ENCODE results near the gene PPP4R1.
"Not testable (repeated sequence)": the region's sequence is repeated elsewhere in the genome, so short reads cannot be mapped to it uniquely, and the experiment has no call there.

PPP4R1 gene, protein sequence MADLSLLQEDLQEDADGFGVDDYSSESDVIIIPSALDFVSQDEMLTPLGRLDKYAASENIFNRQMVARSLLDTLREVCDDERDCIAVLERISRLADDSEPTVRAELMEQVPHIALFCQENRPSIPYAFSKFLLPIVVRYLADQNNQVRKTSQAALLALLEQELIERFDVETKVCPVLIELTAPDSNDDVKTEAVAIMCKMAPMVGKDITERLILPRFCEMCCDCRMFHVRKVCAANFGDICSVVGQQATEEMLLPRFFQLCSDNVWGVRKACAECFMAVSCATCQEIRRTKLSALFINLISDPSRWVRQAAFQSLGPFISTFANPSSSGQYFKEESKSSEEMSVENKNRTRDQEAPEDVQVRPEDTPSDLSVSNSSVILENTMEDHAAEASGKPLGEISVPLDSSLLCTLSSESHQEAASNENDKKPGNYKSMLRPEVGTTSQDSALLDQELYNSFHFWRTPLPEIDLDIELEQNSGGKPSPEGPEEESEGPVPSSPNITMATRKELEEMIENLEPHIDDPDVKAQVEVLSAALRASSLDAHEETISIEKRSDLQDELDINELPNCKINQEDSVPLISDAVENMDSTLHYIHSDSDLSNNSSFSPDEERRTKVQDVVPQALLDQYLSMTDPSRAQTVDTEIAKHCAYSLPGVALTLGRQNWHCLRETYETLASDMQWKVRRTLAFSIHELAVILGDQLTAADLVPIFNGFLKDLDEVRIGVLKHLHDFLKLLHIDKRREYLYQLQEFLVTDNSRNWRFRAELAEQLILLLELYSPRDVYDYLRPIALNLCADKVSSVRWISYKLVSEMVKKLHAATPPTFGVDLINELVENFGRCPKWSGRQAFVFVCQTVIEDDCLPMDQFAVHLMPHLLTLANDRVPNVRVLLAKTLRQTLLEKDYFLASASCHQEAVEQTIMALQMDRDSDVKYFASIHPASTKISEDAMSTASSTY

DNA sequence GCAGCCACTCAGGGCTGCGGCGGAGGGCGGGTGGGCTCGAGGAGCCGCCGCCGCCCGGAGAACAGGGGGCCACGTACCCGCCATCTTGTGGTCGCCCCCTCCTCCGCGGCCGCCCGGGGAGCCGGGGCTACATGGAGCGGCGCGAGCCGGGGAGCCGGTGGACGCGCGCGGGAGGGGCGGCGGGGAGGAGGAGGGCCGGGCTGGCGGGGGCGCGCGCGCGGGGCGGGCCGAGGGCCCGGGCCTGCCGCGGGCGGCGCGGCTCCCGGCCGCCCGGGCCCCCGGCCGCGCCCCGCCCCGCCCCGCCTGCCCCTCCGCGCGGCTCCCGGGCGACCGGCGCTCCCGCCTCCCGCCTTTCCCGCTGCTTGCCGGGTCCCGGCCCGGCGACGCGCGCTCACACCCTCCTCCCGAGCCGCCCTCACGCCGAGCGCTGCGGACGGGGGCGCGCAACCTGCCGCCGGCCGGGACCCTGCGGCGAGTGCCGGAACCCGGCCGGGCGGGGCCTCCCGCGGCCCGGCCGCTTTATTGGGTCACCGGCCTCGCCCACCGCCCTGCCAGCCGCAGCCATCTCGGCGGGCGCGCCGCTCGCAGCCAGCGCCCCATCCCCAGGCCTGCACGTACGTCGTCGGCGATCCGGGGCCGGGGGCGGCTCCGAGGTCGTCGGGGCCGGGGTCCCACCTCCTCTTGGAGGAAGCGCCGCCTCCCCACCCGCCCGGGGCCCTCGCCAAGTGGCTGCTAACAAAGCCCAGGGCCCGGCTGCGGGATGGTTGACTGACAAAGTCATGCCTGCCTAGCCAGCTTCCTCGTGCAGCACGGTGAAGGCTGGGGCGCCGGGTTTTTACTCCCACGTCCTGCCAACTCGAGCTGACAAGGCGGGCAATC lies at the start of gene PPP4R1:
Gene PPP4R1, minus strand, starts transcription at position 159 of the 879 bp plus-strand sequence. Its CDS starts 75 bp downstream, at position 84.
- peak in 55 of 56 donors; percentile 8 to 86 (median 65) for DNase-seq

DNA sequence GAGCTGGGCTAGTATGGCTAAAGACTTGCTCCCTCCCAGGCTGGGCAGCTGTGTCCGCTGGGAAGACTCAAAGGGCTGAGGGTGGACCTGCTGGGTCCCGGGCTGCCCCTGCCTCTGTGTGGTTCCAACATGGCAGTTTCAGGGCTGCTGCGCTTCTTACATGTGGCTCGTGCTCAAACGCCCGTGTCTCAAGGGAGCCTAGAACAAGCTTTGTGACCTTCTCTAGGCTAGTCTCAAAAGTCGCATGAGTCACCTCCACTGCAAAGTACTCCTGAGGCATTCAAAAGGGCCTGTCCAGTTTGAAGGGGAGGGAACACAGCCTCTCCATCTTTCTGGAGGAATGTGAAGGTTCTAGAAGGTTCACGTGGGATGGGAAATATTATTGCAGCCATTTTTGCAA lies 49.0 kb upstream of the PPP4R1 start:
- DNase-seq: no peak

DNA sequence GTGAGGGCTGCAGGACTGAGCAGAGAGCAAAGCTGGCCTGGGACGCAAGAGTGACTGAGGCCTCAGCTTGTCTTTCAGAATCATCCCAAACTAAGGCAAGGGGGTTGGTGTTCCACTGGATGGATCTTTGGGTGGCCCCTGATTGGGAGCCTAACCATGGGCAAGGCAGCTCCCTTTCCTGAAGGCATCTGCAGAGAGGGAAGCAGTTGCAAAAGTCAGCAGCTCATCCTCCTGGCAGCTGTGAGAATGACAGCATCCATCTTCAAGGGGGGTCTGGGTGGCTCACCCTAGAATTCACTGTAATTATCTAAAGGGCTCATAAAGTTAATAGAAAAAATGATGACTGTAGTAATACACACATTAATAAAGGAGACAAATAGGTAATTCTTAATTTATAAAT lies 47.2 kb upstream of the PPP4R1 start:
- no peak for DNase-seq

DNA sequence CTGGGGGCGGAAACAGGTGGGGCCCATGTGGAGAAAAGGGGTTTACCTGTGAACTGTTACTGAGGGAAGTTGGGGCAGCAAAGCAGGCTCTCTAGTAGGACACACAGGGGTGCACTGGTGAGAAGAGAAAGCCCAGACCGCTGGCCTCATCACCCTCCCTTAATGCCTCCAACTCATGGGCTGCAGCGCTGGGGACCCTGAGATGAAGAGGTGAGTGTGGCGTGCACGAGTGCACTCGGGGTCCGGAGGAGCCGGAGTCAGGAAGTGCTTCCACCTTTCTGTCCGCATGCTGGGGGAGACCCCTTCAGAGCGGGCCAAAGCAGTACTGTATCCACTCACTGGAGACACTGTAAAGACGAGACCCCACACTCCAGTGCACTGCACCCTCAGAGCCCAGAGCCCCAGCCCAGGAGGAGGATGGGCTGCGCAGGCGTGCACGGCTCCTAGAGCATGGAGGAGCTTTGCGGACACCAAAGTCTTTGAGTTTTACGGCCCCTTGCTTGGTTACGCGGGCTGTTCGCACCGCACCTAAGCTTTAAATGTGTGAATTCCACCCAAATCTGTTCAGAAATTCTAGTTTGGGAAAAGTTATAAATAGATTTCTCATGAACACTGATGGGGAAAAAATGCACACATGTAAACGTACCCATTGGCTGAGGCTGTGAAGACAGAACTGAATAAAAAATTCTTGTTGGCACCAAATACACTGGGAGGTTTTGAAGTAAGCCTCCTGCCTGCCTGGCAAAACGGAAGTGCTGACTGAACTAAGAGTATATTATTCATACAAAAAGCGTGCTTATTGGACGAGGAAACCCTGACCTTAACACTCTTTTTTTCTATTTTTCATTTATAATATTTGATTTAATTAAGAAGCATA lies 45.4 kb upstream of the PPP4R1 start:
- no peak for DNase-seq

DNA sequence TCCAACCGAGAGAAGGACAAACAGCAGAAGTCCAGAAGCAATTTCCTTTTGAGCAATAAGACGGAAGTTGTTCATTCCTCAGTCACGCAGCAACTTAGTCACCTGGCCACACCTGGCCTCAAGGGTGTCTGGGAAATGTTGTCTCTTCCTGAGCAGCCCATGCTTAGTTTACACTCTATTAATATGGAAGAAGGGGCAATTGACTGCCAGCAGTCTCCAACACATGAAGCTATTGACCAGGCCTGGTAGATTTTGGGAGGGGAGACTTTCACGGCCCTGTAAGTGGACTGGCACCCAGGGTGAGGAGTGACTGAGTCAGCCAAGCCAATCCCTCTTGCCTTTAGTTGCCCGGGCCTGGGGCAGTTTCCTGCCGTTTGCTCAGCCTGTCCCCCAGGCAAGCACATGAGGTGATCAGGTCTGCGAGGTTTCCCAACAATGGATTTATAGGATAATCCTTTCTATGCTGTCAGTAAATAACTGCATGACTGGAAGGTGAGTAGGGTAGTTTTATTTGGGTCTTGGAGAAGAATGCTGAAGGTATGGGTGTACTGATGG lies 43.8 kb upstream of the PPP4R1 start:
- DNase-seq: no peak

DNA sequence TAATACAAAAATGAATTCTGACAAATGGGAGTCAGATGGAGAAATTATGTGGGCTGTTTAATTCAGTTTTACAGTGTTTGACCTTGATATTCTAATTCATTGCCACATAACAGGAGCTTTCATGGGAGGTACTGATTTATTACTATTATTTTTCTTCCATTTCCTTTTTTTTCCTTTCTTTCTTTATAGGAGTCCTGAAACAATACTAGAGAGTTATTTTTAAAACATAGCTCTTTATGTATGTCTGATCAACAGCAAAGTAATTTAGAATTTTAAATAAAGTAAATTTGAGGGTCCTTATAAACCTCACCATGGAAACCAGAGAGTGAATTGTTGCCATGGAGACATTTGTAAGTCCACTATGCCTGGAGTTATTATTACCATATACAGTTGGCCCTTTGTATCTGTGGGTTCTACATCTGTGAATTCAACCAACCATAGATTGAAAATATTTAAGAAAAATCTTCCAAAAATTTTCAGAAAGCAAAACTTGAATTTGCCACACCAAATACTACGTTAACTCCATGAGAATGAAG lies 40.9 kb upstream of the PPP4R1 start:
- DNase-seq: no peak

DNA sequence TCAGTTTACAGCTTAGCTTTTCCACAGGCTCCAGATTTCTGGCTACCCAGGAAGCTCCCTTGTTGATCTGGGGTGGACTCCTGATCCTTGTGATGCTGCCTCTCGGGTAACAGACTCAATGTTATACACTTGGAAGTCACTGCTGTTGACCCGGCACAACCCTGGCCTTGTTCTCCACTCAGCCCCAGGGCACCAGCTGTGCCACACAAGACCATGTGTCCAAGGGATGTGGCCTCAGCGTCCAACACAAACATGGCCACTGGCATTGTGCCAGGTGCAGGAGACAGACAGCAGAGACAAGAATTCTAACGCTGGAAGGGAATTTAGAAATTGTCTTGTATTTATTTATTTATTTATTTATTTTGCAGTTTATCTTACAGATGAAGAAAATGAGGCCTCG lies 39.0 kb upstream of the PPP4R1 start:
- peak in 53 of 56 donors; percentile 9 to 85 (median 61) for DNase-seq

DNA sequence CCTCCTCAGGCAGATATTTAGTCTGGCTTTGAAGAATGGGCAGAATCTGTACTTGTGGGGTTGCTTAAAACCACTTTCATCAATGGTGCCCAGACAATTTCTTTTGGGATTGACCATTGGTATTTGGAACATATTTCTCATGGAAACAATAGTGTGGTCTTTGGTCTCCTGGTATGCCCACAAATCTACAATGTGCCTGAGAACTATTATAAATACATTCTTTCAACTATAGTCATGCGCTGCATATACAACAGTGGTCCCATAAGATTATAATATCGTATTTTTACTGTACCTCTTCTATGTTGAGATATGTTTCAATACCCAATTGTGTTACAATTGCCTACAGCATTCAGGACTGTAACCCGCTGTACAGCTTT lies 34.8 kb upstream of the PPP4R1 start:
- no peak for DNase-seq

DNA sequence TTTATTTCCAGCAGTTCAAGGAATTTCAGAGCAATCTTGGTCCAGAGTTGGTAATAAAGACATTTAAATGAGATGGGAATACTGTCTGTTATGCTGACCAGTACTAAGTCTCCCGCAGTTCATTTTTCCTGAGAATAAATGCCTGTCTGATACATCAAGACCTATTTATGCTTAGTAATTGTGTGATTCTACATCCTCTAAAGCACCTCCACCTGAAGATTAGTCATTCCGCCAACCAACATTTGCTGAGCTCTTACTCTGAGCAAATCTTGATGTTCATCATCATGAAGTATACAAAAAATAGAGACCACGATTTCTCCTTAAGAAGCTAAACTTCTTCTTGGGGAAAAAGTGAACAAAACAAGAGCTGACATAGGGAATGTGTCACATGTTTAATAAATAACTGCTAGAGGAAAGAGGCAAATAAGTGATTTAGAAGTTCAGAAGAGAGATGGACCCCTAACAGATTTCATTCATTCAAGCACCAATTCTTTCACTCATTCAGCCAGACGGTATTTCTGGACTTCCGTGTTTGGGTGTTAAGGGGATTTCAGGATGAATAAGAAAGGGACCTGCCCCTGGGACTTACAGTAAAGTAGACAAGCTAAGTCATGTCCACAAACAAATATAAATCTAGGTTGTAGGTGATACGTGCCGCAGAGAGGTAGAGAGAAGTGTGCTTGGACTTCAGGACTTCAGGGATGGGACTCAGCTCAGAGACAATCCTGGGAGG lies 34.2 kb upstream of the PPP4R1 start:
- DNase-seq: no peak

DNA sequence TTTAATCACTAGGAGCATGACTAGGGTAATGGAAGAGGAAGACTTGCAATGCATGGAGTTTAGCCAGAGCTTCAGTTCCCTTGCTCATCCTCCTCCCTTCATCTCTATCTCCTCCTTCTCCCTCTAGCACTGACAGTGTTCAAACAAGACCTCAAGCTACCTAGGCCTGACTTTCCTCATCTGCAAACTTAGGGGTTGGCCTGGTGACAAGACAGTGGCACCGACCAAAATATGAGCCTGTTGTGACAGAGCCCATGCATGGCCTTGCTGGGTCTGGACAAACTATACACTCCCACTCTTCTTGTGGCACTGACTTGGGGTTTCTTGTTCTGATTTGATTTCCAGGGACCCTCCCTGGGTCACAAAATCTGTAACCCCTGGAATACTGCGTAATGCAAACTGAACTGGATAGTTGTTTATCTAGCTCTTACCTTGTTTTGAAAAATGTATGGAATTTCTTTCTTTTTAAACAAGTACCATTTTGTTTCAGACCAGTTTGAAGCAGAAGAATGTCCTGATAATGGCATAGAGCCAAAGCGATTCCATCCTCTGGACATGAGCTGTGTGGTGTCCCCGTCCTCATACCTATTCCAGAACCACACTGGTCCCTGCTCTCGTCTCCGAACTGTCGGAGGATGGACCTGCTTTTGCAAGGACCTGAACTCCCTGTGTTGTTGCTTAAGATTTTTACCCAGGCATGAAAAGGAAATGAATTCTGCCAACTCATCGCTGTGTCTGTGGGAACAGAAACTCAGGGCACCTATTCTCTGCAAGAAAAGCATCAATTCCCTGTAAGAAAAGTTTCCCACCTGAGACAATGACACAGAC lies 33.4 kb upstream of the PPP4R1 start:
- no peak for DNase-seq

DNA sequence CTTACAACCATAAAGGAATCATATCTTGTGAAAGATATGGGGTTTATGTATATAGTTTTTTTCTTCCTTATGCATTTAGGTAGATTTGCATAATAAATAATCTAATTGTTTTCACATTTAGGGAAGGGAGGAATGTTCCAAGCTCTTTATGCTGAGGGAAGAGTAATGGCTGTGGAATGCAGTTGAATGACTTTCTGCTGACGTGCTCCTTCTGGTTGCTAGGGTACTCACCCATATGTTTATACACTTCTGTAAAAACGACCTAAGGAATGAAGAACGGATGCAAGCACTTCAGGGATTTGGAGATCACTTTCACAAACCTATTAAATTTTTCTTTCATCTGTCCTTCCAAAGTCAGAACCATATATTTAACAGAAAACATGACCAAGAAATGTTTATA lies 29.2 kb upstream of the PPP4R1 start:
- no peak for DNase-seq

DNA sequence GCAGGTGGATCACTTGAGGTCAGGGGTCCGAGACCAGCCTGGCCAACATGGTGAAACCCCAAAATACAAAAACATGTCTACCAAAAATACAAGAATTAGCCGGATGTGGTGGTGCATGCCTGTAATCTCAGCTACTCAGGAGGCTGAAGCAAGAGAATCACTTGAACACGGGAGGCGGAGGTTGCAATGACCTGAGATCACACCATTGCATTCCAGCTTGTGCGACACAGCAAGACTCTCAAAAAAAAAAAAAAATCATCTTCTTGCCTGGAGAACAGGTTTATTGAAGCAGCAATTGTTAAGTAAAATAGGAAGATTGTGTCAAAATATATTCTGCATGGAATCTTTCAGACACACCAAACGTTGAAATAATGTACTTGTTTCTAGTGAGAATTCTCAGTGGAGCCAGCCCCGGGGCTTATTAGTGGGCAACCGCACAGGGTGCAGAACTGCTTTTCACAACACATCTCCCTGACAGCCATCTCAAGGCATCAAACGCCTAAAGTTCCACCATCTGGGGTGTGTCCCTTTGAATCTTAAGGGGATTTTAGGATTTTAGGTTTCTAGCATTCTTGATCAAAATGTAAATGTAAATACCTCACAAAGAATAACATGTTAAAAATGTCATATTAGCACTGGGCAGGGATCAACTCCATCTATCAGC lies 28.6 kb upstream of the PPP4R1 start:
- no peak for DNase-seq

DNA sequence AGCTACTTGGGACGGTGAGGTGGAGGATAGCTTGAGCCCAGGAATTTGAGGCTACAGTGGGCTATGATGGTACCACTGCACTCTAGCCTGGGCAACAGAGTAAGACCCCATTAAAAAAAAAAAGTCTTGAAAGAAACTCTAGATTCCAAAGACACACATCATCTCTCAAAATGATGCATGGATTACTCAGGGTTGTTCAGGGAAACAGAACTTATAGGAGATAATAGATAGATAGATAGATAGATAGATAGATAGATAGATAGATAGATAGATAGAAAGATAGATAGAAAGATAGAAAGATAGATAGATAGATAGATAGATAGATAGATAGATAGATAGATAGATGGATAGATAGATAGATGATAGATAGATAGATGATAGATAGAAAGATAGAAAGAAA lies 26.7 kb upstream of the PPP4R1 start:
- DNase-seq: not testable (repeated sequence)

DNA sequence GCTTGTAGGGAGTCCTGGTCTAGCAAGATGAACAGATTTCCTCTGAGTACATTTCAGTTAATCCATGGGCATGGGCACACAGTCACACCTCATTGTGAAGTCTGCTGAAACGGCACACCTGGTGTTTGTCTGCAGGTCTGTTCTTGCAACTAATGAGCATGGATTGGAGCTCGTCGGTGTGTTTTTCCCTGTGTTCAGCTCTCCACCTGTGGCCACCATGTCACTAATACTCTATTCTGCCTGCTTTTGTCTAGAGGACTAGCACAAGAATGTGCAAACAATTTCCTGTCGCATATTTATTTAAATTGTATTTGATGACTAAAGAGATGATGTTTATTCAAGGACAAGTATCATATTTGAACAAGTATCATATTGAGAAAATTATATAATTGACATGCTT lies 24.5 kb upstream of the PPP4R1 start:
- no peak for DNase-seq

DNA sequence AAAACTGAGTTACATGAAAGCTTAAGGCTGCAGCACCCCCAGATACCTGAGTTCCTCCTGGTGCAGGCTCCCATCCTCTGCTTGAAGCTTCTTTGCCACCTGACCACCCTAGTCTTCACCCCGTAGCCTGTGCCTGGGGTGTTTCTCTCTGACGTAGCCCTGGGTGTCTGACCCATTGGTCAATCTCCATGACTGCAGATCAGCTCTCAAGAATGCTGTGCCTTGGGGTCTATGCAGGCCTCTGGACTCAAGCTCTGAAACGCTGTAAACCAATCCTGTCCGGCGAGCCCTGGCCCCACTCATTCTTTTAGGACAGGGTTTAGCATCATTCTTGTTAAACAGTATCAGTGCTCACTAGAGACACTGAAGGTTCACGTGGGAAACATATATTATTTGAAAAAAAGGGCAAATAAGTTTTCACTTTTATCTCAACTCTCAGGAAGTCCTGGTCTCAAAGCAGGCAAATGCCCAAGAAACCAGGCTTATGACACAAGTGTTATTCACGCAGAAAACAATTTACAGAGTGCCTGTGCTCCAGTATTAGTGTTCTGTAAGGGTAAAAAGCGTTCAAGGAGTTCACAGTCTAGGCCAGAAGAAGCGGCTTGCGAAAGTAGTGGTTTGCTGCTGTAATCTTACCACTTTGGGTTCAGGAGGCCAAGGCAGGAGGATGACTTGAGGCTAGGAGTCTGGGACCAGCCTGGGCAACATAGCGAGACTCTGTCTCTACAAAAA lies 22.8 kb upstream of the PPP4R1 start:
- no peak for DNase-seq

DNA sequence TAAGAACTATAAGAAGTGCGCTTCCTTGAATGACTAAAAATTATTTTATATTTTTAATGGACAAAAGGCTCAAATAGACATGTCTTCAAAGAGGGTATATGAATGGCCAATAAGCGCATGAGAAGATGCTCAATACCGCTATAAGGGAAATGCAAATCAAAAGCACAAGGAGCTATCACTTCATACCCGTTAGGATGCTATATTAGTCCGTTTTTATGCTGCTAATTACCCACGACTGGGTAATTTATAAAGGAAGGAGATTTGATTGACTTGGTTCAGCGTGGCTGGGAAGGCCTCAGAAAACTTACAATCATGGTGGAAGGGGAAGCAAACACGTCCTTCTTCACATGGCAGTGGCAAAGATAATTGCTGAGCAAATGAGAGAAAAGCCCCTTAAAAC lies 20.5 kb upstream of the PPP4R1 start:
- no peak for DNase-seq
